Suppressor macrophage (primary cell): ENCODE data around the gene CLCN2.

Experiments used
- DNase-seq, 4 experiments: peaks; one replicate each; pipeline ENCODE4 v3.0.0-alpha.2; 2020 to 2022
- total RNA-seq, 17 experiments: gene quantifications; one replicate each; lab custom pipeline; 2026; ENCODE audit warnings: mixed read lengths in 6 of 17, inconsistent platforms in 3 of 17; lab: John Stamatoyannopoulos, UW

Gene CLCN2
- 0.66 to 7.4 (median 1.7) reads per million in 17 experiments for total RNA-seq

- peak; percentile 51 to 83 (median 68) for DNase-seq
These were observed at the start of gene CLCN2, which contains the start of gene POLR2H for GRCh38 chr3:184361532-184361931. CLCN2 (minus strand) TSS chr3:184361605; CDS start chr3:184361479, 126 bp downstream. POLR2H (plus strand) TSS chr3:184361710; CDS start chr3:184363493, 1,783 bp downstream.

- DNase-seq: no peak
These were observed 48.6 kb upstream of the CLCN2 start for GRCh38 chr3:184409946-184410500.

GRCh38 chr3:184409331-184409926 lies 48.0 kb upstream of the CLCN2 start:
- peak in 3 of 4 experiments; percentile 8 to 23 (median 13) for DNase-seq

GRCh38 chr3:184405075-184406030 lies 43.9 kb upstream of the CLCN2 start:
- peak; percentile 41 to 71 (median 60) for DNase-seq

- no peak for DNase-seq
These were observed 38.0 kb upstream of the CLCN2 start for GRCh38 chr3:184399410-184399809.

GRCh38 chr3:184395320-184395660 lies 33.9 kb upstream of the CLCN2 start:
- no peak for DNase-seq

- DNase-seq: no peak
These were observed 29.9 kb upstream of the CLCN2 start for GRCh38 chr3:184391266-184391665.

GRCh38 chr3:184389935-184390528 lies 28.6 kb upstream of the CLCN2 start:
- DNase-seq: peak in 2 of 4 experiments; percentile 15 to 38

- DNase-seq: no peak
These were observed 28.0 kb upstream of the CLCN2 start for GRCh38 chr3:184389384-184389783.

- no peak for DNase-seq
These were observed 27.5 kb upstream of the CLCN2 start for GRCh38 chr3:184388936-184389230.

- DNase-seq: no peak
These were observed 26.9 kb upstream of the CLCN2 start for GRCh38 chr3:184388164-184388935.

GRCh38 chr3:184387174-184387714 lies 25.8 kb upstream of the CLCN2 start:
- DNase-seq: no peak

- DNase-seq: no peak
These were observed 24.8 kb upstream of the CLCN2 start for GRCh38 chr3:184386047-184386806.

- DNase-seq: no peak
These were observed 23.5 kb upstream of the CLCN2 start for GRCh38 chr3:184384856-184385422.

- no peak for DNase-seq
These were observed 22.9 kb upstream of the CLCN2 start for GRCh38 chr3:184384342-184384741.

GRCh38 chr3:184383033-184383740 lies 21.8 kb upstream of the CLCN2 start:
- DNase-seq: no peak

- DNase-seq: no peak
These were observed 21.1 kb upstream of the CLCN2 start for GRCh38 chr3:184382326-184383032.

- peak; percentile 72 to 85 (median 82) for DNase-seq
These were observed 20.1 kb upstream of the CLCN2 start for GRCh38 chr3:184381261-184382224.
